Stimulated activated CD8-positive, alpha-beta memory T cell treated with anti-CD3 and anti-CD28 coated beads, Interleukin-4, amount 100 ng/mL, for 4 hours (primary cell): Measurements from ENCODE around the gene ETS1.
A peak's percentile ranks its signal among the peaks of the same experiment; 100 is the strongest.

ENCODE experiments used
- DNase-seq, 2 donors: peaks; one replicate each; pipeline ENCODE4 v3.0.0-alpha.2; 2020; ENCODE audit warnings: low read depth in 2 of 2, low spot score in 1 of 2

The ETS1 gene

DNA sequence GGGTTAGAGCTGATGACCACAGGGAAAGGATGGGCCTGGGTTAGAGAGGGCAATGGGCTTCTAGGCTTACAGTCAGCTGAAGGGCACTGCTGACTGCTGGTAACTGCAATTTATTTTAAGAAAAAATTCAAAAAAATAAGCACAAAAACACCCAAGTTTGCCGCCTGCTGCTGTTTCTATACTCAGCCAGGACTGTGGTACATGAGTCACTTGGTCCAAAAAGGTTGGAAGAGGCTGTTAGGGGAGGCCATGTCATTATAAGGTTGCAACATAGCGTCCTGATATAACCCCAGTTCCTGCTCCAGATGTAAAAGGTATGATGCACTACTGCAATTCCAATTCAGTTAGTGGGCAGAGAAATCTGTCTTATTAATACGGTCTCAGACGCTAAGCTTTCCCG lies 98.9 kb downstream of the ETS1 start:
- no peak for DNase-seq

DNA sequence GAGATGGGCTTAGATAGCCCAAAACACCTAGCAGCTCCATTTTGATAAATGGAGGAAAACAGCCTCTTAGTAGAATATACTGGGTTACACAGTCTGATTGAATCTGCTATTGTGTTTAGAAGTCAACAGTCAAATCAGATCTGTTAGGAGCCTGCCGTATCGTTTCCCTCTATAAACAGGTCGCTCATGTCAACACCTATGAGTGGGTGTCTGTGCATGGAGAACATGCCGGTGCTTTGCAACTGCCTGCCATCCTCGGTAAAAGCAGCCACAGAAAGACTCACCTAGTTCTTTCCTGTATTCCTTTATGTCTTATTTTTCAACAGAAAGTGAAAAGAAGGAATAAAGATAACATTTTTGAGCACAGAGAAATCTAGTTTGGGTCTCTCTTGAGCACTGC lies 99.4 kb downstream of the ETS1 start:
- no peak for DNase-seq

DNA sequence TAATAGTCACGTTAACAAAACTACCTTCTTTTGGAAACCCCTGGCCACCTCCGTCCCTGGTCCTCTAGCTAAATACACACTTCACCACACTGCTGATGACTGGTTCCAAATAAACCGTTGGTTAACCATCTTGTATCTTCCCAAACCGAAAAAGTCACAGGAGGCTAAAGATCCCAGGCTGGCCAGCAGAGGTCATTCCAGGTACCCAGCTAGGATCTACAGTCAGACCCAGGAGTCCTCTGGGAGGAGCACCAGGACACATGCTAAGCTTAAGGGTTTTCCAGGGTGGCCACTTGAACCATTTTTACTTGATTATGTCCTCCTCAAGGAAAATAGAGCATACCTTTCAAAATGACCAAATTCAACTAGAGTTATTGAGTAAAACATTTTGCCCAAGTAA lies 103.2 kb downstream of the ETS1 start:
- no peak for DNase-seq

DNA sequence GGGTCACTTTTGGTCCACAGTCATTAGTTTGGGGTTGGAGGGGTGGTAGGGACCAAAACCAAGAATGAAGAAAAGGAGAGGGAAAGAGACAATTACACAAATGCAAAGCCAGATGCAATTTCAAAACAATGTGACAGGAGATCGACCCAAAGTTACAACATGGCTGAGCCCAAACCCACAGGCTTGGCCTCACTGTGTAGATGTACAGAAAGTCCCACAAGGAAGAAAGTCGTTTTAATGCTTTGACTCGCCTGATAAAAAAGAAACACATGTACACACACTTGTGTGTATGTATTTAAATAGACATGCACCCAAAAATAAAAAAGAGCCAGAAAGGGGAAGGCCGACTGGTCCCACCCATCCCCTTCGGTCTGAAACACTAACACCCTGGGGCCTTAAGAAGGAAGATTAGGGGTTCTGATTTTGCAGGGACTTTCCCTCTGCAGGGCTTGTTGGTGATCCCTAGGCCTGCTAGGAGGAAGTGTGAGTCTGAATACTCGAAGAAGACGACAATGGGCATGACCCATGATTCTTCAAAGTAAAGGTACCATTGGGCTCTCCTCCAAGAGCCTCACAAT lies 104.1 kb downstream of the ETS1 start:
- DNase-seq: no peak

DNA sequence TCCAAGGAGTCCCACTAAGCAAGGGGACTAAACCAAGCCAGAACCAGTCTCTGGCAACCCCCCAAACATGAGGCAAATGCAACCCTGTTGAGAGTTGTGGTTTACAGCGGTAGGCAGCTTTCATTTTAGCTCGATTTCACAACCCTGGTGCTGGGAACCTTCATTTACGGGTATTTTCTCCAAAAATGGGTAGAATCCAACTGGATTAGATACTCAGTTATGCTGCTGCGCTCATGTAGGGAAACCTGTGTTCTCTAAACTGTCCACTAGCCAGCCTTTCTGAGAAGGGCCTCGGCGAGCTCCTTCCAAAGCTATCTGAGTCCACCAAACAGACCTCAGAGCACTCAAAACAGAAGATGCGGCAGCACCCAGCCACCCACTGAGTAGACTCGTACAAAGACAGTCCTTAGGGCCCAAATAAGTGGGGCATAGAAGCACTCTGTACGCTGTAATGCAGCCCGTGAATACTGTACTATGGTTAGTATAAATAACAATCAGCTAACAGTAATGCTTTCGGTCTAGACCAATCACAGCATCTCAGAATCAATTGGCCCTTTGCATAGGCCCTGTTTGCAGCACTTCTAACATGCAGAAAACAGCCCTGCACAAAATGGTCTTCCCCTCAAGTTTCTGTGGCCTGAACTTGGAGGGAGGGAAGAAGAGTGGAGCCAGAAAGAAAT lies 104.7 kb downstream of the ETS1 start:
- DNase-seq: no peak

DNA sequence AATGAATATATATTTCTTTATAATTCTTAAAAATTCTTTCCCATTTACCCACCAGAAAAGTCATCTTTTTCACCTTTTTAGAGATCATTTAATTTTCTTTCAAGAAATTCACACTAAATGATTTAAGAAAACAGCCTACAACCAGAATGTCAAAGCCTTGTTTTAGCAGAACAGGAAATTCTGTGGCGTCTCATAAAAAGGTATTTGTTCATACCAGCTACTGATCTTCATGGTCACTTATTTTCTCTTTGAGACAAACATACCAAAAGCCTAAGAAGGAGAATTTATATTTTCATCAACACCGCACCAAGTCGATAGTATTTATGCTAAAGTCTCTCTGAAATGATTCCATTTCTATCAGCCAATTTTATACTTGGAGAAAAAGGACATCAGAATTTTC lies 105.3 kb downstream of the ETS1 start:
- DNase-seq: no peak

DNA sequence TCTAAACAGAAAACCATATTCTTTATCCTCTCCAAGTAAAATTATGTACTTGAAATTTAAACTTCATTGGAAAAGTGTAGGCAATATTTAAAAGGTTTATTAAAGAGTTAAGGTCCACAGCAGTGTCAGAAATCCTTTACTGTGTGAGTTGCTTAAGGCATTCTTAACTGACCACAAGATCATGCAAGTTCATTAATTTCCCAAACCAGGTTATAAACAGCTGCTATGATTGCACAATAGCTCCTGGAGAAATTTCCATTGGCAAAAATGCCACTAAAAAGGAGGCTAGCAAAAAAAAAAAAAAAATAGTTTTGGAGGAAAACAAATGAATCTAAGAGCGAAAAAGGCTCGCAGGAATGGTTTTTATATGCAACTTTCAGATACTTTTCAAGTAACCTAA lies 106.2 kb downstream of the ETS1 start:
- no peak for DNase-seq

DNA sequence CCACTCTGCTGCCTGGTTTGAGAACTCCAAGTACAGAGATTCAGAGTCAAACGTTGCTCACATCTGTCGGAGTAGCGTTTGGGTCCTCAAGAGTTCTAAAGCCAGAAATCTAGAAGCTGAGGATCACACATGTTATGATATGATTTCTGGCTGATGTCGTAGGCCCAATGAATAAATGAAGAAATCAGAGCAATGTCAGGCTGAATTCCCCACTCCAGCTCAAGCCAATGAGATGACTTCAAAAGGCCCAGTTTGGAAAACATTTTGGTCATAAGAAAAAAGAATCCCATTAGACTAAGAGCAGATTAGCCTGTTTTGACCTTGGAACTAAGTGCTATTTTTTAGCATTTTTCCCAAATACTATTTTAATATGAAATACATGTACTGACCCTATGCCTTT lies 106.7 kb downstream of the ETS1 start:
- DNase-seq: no peak

DNA sequence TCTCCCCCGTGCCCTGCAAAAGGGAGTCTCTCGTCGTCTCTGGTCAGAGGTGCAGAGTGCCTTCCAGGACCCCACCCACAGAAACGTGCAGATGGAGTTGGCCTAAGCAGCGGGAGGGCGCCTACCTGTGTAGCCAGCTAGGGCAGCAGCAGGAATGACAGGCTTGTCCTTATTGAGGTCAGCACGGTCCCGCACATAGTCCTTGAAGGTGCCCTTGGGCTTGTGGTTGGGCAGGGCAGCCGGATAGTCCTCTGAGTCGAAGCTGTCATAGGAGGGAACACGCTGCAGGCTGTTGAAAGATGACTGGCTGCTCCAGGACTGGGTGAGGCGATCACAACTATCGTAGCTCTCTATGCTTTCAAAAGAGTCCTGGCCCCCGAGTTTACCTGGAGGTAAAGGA lies 107.3 kb downstream of the ETS1 start:
- DNase-seq: no peak

DNA sequence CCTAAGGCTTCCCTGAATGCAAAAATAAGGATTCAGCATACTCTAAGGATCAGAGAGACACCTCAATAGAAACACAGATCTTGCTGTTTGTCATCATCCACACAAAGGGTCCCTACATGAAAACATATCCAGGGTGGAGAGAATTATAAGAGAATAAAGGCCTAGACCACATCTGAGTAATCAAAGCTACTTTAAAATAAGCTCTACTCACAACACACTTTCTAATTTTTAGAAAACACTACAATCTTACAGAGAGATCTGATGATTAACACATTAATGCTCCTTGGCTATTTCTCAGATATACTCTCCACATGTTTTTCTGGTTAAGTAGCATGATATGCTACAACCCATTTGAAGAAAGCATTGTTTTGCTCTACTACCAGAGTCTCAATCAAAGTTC lies 108.2 kb downstream of the ETS1 start:
- no peak for DNase-seq

DNA sequence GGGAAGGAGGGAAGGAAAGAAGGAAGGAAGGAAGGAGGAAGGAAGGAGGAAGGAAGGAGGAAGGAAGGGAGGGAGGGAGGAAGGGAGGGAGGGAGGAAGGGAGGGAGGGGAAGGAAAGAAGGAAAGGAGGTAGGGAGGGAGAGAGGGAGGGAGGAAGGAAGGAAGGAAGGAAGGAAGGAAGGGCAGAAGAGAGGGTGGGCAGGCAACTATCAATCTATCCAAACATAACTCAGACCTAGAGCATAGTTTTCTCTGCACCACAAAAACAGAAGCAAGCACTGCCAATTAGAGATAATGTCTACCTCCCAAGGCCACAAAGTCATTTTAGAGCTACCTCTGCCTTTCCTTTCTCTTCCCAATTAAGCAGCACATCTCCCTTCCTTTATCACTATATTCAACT lies 109.1 kb downstream of the ETS1 start:
- DNase-seq: no peak

DNA sequence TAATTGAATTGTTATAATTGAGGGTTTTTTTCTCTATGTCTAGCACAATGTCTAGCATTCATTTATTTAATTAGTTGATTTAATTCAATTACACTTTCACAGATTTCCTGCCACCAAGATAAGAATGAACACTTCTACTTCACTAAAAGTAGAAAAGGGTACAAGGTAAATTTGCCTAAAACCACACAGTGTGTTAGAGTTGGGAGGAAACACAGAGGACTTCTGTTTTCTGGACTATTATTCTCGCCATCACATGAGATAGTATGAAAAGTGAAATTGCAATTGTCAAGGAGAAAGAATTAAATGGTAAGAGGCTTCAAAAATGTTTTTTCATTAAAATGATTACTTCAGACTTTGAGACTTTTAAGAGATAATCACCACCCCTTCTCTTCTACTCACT lies 109.5 kb downstream of the ETS1 start:
- DNase-seq: no peak

DNA sequence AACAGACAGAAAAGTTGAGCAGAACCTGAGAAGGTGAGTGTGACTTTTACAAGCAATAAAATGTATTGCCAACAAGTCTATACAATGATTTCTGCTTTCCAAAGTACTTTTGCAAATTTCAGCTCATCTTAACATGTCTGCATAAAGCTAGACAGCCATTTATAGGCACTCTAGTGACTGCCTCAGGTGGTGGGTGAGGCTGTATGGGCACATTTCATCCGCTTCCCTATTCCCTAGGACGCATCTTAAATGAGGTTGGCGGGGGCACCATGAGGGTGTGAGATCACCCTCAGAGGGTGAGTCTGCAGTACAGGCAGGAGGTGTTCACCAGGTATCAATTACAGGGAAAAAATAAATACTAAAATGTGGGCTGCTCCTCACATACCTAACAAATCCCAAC lies 110.1 kb downstream of the ETS1 start:
- no peak for DNase-seq

DNA sequence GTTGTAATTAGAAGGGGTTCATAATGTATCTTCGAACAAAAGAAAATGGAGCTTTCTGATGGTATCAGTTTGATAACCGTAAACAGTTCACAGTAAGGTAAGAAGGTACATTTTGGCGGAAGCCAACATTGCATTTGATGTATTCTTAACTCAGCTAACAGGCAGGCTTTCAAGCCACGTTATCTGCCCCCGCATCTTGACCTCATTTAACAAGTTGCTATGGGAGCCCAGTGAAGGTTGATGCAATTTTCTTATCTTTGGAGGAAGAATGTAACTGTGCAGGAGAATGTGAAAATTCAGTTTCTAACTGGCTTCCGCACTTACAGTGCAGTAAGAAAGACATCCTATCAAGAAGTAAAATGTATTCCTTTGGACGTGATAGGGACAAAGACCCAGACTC lies 110.6 kb downstream of the ETS1 start:
- DNase-seq: no peak

DNA sequence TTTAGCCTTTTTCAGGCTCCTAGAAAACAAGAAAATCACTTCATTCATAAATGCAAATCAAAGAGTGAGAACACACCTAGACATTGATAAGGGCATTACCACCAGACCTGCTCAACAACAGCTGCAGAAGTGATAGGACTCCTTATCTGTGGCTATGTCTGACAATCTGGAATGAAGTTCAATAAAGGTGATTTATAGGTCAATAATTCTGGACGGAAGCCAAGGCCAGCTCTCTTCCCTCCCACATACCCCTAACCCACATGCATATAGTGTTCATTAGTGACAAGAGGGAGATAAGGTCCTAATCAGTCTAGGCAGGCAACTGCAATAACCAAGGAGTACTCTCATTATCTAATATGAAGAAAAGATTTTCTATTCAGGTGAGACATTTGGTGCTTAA lies 111.3 kb downstream of the ETS1 start:
- no peak for DNase-seq

DNA sequence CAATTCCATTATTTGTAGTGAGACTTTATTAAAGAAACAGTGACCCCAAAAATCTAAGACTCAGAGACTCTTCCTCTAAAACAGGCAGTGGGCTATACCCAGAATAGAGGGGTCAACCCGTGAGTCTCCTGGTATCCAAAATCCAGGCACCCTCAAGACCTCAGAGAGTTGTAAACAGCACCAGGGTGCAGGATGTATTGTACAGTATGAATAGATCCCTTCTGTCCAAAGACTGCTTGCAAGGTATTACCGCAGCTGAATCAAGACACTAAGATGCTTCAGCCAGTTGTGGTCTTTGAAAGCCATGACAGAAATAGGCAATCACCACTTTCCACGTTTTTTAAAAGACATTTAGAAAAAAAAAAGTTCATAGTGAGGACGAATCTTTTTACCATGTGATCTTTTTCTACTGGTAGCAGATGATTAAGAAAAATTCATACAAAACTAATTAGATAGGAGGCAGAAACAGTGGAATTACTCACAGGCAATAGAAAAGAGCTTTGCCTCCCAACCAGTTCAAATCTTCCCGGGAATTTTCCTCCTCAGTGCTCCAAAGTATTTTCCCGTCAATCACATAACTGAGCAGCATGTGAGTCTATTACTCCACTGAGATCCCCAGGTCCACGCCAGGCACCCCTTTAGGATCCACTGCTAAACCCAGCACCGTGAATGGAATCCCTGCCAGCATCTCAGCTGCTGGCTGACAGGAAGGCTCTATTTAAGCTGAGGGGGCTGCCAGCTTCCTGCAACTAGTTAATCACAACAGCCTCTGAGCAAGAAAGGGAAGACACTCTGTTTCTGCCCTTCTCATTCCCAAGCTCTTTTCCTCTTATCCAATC lies 113.1 kb downstream of the ETS1 start:
- no peak for DNase-seq

DNA sequence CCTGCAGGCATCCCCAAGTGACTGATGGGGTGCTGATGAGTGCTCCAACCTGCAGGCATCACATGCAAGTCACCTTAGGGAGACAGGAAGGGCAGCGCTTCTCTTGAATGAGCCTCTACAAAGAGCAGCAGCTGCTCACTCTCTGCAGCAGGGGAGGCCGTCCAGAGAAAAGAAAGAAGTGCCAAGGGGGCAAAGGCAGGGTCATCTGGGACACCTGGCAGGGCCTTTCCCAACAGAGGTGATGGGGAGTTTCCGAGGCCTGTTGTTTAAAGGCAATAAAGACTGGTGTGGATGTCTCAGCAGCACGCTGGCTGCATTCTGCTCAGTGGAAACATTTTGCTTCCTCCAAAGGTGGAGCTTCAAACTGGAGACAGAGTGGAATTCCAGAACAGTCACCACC lies 113.7 kb downstream of the ETS1 start:
- no peak for DNase-seq

DNA sequence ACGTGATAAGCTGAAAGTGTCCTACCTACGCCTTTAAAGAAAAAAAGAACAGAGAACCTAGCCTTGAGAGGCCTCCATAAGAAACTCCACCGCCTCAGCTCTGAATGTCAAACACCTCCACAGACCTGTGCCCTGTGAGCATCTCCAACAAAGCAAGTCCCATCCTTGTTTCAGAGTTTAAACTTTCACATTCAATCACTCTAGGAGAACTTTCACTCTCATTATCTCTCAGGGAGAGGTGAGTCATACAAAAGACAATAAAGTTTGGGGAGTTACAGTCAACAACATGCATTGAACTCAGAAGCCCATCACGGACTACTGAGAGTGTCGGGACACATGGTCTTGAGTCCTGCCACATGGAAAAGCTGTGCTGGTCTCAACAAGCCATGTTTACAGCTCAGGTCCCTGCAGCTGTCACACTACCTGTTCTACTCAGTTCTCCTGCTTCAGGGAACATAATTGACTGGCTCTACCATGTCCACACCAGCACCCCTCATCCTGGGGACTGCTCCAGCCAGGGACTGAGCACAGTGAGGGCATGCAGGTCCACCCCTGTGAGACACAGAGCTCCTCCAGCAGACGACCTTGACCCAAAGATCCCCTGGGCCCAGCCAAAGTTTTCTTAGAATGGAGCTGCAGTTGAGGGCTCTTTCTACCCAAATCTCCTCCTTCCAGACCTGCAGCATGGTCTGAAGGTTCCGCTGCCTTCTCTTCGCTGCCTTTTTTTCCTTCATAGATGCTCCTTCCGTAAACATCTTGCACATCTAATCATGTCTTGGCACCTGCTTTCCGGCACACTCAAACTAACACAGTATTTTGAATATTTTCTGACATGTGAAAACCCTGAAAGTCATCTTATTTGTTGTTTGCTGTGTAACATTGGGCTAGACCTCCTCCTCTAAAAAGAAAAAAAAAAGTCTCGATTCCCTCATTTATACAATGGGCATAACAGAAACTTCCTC lies 114.9 kb downstream of the ETS1 start:
- DNase-seq: peak in 1 of 2 donors; percentile 32

DNA sequence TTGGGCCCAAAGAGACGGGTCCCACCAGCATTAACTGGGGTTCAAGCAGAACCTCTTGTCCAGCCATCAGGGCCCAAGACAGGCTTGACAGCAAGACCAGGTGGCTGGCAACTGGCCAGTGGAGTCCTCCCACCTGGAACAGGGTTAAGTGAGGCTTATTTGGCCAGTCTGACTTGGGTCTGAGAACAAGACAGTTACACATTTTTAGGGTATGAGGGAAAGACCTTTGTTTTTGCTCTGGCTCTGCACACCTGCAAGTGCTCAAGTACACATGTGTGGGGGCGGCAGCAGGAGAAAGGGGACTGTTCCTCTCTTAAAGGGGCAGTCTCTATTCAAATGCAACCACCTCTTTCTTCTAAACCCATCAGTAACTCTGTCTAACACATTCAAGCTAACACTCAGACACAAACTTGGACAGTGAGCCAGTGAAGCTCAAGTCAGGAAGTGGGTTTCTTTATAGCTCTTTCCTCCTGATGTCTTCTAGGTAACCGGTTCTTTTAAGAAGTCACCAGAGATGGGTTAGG lies 116.2 kb downstream of the ETS1 start:
- DNase-seq: peak in 1 of 2 donors; percentile 29

DNA sequence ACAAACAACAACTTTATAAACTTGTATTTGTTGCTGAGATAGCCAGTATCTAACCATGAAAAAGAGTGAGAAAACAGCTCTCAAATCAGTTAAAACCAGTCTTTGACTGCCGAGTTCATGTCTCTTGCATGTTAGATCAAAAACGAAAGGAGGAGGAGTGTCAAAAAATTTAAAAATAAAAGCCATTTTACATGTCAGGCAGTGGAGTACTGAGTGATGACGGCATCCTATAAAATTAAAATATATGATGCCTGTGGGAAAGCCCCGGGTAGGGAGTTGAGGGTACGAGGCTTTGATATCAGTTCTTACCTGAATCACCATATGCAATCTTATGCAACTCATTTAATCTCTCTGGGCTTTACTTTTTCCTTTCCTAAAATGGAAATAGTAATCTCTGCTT lies 117.3 kb downstream of the ETS1 start:
- DNase-seq: no peak

DNA sequence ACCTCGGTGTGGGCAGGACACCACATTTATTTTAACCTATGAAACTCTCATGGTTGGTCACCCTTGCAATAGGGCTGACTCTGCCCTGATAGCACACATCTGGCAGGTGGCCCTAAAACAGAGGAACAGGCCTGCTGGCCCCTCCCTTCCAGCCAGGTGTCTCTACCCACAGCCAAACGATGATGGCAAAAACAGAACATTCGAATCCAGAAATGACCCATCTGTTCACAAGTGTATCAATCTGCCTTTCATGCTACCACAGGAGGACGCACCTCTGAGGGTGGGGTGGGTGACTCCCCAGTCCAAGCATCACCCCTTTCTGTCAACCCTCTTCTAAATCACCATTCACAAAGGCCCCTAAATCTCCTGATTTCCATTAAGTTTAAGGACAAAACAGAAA lies 118.1 kb downstream of the ETS1 start:
- no peak for DNase-seq
